ENCODE measurements around the gene CLN3.

CLN3 gene

GRCh38 chr16:28534542-28535373 lies 42.9 kb upstream of the CLN3 start:
- ChIA-PET POLR2A (no interaction called here), CTCF (interaction anchor here (1.1 kb wide), 1 partner anchor 15 kb away, joined by 3 read pairs; no protein-coding TSS in a partner anchor)
- no peak for TF ChIP-seq FOXM1 (IDR thresholded peaks at IDR 0.05; ENCODE audit: borderline replicate concordance)
- no peak for TF ChIP-seq BHLHE40 (IDR thresholded peaks at IDR 0.05; ENCODE audit: borderline replicate concordance)
- TF ChIP-seq ZNF384 (IDR thresholded peaks at IDR 0.05), result no peak
- TF ChIP-seq L3MBTL2 (conservative IDR thresholded peaks at IDR 0.05), result no peak
- TF ChIP-seq FOXA1 (IDR thresholded peaks at IDR 0.05), result no peak
- TF ChIP-seq FOXK2 (IDR thresholded peaks at IDR 0.05), result no peak
- no peak for TF ChIP-seq SP1 (IDR thresholded peaks at IDR 0.05)
- no peak for TF ChIP-seq NFRKB (IDR thresholded peaks at IDR 0.05)
- no peak for DNase-seq (ENCODE audit: extremely low spot score)

- POLR2A ChIA-PET, result no interaction called here
- TF ChIP-seq BHLHE40 (IDR thresholded peaks at IDR 0.05; ENCODE audit: borderline replicate concordance), result no peak
- TF ChIP-seq SP1 (IDR thresholded peaks at IDR 0.05), result no peak
- no peak for TF ChIP-seq NFRKB (IDR thresholded peaks at IDR 0.05)
- TF ChIP-seq TARDBP (IDR thresholded peaks at IDR 0.05), result no peak
- TF ChIP-seq ARNT (IDR thresholded peaks at IDR 0.05), result no peak
- no peak for TF ChIP-seq LEF1 (IDR thresholded peaks at IDR 0.05; ENCODE audit: borderline replicate concordance)
- no peak for TF ChIP-seq FOXK2 (IDR thresholded peaks at IDR 0.05)
- no peak for TF ChIP-seq PKNOX1 (IDR thresholded peaks at IDR 0.05)
- TF ChIP-seq FOXM1 (IDR thresholded peaks at IDR 0.05; ENCODE audit: borderline replicate concordance), result no peak
- TF ChIP-seq HDGF (IDR thresholded peaks at IDR 0.05; ENCODE audit: borderline replicate concordance), result no peak
- TF ChIP-seq ZNF384 (IDR thresholded peaks at IDR 0.05), result no peak
- no peak for TF ChIP-seq FOXA1 (IDR thresholded peaks at IDR 0.05)
- no peak for TF ChIP-seq CTBP1 (IDR thresholded peaks at IDR 0.05; ENCODE audit: borderline replicate concordance)
- no peak for TF ChIP-seq SUZ12 (IDR thresholded peaks at IDR 0.05)
- no peak for TF ChIP-seq ELF4 (IDR thresholded peaks at IDR 0.05)
- no peak for TF ChIP-seq L3MBTL2 (conservative IDR thresholded peaks at IDR 0.05)
- no peak for DNase-seq (ENCODE audit: extremely low spot score)
- CTCF ChIA-PET, result no interaction called here
These were observed 41.2 kb upstream of the CLN3 start for GRCh38 chr16:28532940-28533647.

- TF ChIP-seq ARNT (IDR thresholded peaks at IDR 0.05) (no peak), ZNF384 (IDR thresholded peaks at IDR 0.05) (no peak), NFRKB (IDR thresholded peaks at IDR 0.05) (no peak), FOXK2 (IDR thresholded peaks at IDR 0.05) (no peak), HDGF (IDR thresholded peaks at IDR 0.05; ENCODE audit: borderline replicate concordance) (no peak), FOXM1 (IDR thresholded peaks at IDR 0.05; ENCODE audit: borderline replicate concordance) (no peak), FOXA1 (IDR thresholded peaks at IDR 0.05) (no peak), SP1 (IDR thresholded peaks at IDR 0.05) (no peak), L3MBTL2 (conservative IDR thresholded peaks at IDR 0.05) (no peak), BHLHE40 (IDR thresholded peaks at IDR 0.05; ENCODE audit: borderline replicate concordance) (no peak), SUZ12 (IDR thresholded peaks at IDR 0.05) (no peak), TARDBP (IDR thresholded peaks at IDR 0.05) (no peak), CTBP1 (IDR thresholded peaks at IDR 0.05; ENCODE audit: borderline replicate concordance) (no peak), PKNOX1 (IDR thresholded peaks at IDR 0.05) (no peak), ELF4 (IDR thresholded peaks at IDR 0.05) (no peak), LEF1 (IDR thresholded peaks at IDR 0.05; ENCODE audit: borderline replicate concordance) (no peak)
- no peak for DNase-seq (ENCODE audit: extremely low spot score)
- ChIA-PET POLR2A (no interaction called here), CTCF (no interaction called here)
These were observed 40.2 kb upstream of the CLN3 start for GRCh38 chr16:28531777-28532744.

GRCh38 chr16:28529124-28529523 lies 37.2 kb upstream of the CLN3 start:
- DNase-seq (ENCODE audit: extremely low spot score), result no peak
- CTCF ChIA-PET, result no interaction called here
- POLR2A ChIA-PET, result no interaction called here
- TF ChIP-seq SUZ12 (IDR thresholded peaks at IDR 0.05) (no peak), LEF1 (IDR thresholded peaks at IDR 0.05; ENCODE audit: borderline replicate concordance) (no peak), BHLHE40 (IDR thresholded peaks at IDR 0.05; ENCODE audit: borderline replicate concordance) (no peak), PKNOX1 (IDR thresholded peaks at IDR 0.05) (no peak), FOXK2 (IDR thresholded peaks at IDR 0.05) (no peak), ZNF384 (IDR thresholded peaks at IDR 0.05) (no peak), ELF4 (IDR thresholded peaks at IDR 0.05) (no peak), NFRKB (IDR thresholded peaks at IDR 0.05) (no peak), FOXM1 (IDR thresholded peaks at IDR 0.05; ENCODE audit: borderline replicate concordance) (no peak), ARNT (IDR thresholded peaks at IDR 0.05) (no peak), TARDBP (IDR thresholded peaks at IDR 0.05) (no peak), L3MBTL2 (conservative IDR thresholded peaks at IDR 0.05) (no peak), HDGF (IDR thresholded peaks at IDR 0.05; ENCODE audit: borderline replicate concordance) (no peak)

- TF ChIP-seq FOXK2 (IDR thresholded peaks at IDR 0.05) (no peak), NFRKB (IDR thresholded peaks at IDR 0.05) (no peak), TARDBP (IDR thresholded peaks at IDR 0.05) (no peak)
- ChIA-PET CTCF (no interaction called here), POLR2A (no interaction called here)
- DNase-seq (ENCODE audit: extremely low spot score), result no peak
These were observed 36.6 kb upstream of the CLN3 start for GRCh38 chr16:28528463-28528867.
